Measurements from ENCODE around the gene EDC4.

EDC4 gene

GRCh38 chr16:67864594-67864993 lies 8.3 kb upstream of the EDC4 start:
- H4K20me1 ChIP-seq (ENCODE audit: insufficient read depth) = no peaks in the 10 kb centered on the region
- peaks cover 4% of the 10 kb centered on the region; the same call in 1 of the 2 replicates for H3K36me3 ChIP-seq (ENCODE audit: insufficient read depth)
- no peak for TF ChIP-seq CTCF (conservative IDR thresholded peaks at IDR 0.05; ENCODE audit: low read depth, low read length)

GRCh38 chr16:67865318-67865717 lies 7.5 kb upstream of the EDC4 start:
- peaks cover 4% of the 10 kb centered on the region; the same call in 1 of the 2 replicates for H3K36me3 ChIP-seq (ENCODE audit: insufficient read depth)
- no peak overlapping the region; the same call in 1 of the 2 replicates for H3K27ac ChIP-seq
- H2AFZ ChIP-seq (ENCODE audit: low read depth) = no peak overlapping the region
- no peak overlapping the region for H3K4me3 ChIP-seq (IDR thresholded peaks at IDR 0.05; ENCODE audit: insufficient read depth, low read depth, low read length)
- no peak; the same call in 1 of the 2 replicates for TF ChIP-seq CTCF (conservative IDR thresholded peaks at IDR 0.05; ENCODE audit: low read depth, low read length)
- H3K27me3 ChIP-seq (ENCODE audit: insufficient read depth, low read depth) = no peaks in the 10 kb centered on the region
- H3K4me1 ChIP-seq (ENCODE audit: low read depth, poor library complexity, severe bottlenecking) = peaks cover 29% of the 10 kb centered on the region
- no peak overlapping the region for H3K9ac ChIP-seq
- H4K20me1 ChIP-seq (ENCODE audit: insufficient read depth) = no peaks in the 10 kb centered on the region
- peaks cover 26% of the 10 kb centered on the region; the same call in 1 of the 2 replicates for H3K79me2 ChIP-seq (ENCODE audit: insufficient read depth, low read depth)
- H3K4me2 ChIP-seq = no peak overlapping the region

More at GRCh38 chr16:67864594-67864993, 8.3 kb upstream of the EDC4 start:
- H3K27ac ChIP-seq = no peak overlapping the region
- H3K4me1 ChIP-seq (ENCODE audit: low read depth, poor library complexity, severe bottlenecking) = peaks cover 24% of the 10 kb centered on the region
- H3K4me3 ChIP-seq (IDR thresholded peaks at IDR 0.05; ENCODE audit: insufficient read depth, low read depth, low read length) = no peak overlapping the region
- H3K9ac ChIP-seq = no peak overlapping the region
- H3K79me2 ChIP-seq (ENCODE audit: insufficient read depth, low read depth) = peaks cover 27% of the 10 kb centered on the region; the same call in 1 of the 2 replicates
- no peak overlapping the region for H3K4me2 ChIP-seq
- H2AFZ ChIP-seq (ENCODE audit: low read depth) = no peak overlapping the region
- H3K27me3 ChIP-seq (ENCODE audit: insufficient read depth, low read depth) = no peaks in the 10 kb centered on the region

DNA sequence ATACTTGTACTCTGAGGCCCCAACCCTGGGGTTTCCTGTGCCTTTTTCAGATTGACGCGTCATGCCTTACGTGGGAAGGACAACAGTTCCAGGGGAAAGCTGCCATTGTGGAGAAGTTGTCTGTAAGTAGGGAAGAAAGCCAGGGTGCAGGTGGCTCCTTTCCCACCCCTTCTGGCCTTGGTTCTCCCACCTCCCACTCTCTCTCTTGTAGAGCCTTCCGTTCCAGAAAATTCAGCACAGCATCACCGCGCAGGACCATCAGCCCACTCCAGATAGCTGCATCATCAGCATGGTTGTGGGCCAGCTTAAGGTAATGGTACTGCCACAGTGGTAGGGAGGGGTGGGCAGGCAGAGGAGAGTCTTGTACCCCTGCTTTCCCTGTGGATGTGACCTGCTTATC lies 4.6 kb upstream of the EDC4 start:
- H4K20me1 ChIP-seq (ENCODE audit: insufficient read depth) = no peaks in the 10 kb centered on the region
- H3K4me2 ChIP-seq = no peak overlapping the region
- peaks cover 32% of the 10 kb centered on the region for H3K4me1 ChIP-seq (ENCODE audit: low read depth, poor library complexity, severe bottlenecking)
- H2AFZ ChIP-seq (ENCODE audit: low read depth) = no peak overlapping the region
- H3K9ac ChIP-seq = no peak overlapping the region
- peaks cover 3% of the 10 kb centered on the region for H3K79me2 ChIP-seq (ENCODE audit: insufficient read depth, low read depth)
- no peak overlapping the region for H3K4me3 ChIP-seq (IDR thresholded peaks at IDR 0.05; ENCODE audit: insufficient read depth, low read depth, low read length)
- no peak for TF ChIP-seq CTCF (conservative IDR thresholded peaks at IDR 0.05; ENCODE audit: low read depth, low read length)
- H3K27me3 ChIP-seq (ENCODE audit: insufficient read depth, low read depth) = no peaks in the 10 kb centered on the region
- H3K27ac ChIP-seq = no peak overlapping the region
- H3K36me3 ChIP-seq (ENCODE audit: insufficient read depth) = peaks cover 4% of the 10 kb centered on the region; the same call in 1 of the 2 replicates

DNA sequence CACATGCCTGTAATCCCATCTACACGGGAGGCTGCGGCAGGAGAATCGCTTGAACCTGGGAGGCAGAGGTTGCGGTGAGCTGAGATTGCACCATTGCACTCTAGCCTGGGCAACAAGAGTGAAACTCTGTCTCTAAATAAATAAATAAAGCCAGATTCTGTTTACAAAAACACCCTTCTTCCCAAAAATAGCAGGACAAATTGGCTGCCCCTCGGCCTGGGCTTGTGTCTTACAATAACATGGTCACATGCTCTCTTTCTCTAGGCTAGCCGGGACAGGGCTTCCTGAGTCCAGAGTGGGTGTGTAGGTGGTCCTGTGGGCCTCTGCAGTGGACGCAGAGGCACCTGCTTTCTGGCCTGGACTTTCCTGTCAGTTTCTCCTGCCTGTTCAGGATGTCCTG lies 3.2 kb upstream of the EDC4 start:
- H3K27me3 ChIP-seq (ENCODE audit: insufficient read depth, low read depth) = no peaks in the 10 kb centered on the region
- no peak overlapping the region for H2AFZ ChIP-seq (ENCODE audit: low read depth)
- H4K20me1 ChIP-seq (ENCODE audit: insufficient read depth) = no peaks in the 10 kb centered on the region
- H3K9ac ChIP-seq = no peak overlapping the region
- peaks cover 4% of the 10 kb centered on the region; the same call in 1 of the 2 replicates for H3K36me3 ChIP-seq (ENCODE audit: insufficient read depth)
- H3K4me2 ChIP-seq = no peak overlapping the region
- H3K27ac ChIP-seq = no peak overlapping the region
- no peak for TF ChIP-seq CTCF (conservative IDR thresholded peaks at IDR 0.05; ENCODE audit: low read depth, low read length)
- peaks cover 17% of the 10 kb centered on the region for H3K79me2 ChIP-seq (ENCODE audit: insufficient read depth, low read depth)
- H3K4me3 ChIP-seq (IDR thresholded peaks at IDR 0.05; ENCODE audit: insufficient read depth, low read depth, low read length) = no peak overlapping the region
- H3K4me1 ChIP-seq (ENCODE audit: low read depth, poor library complexity, severe bottlenecking) = peaks cover 41% of the 10 kb centered on the region
